SK-N-SH (cell line): ENCODE data around the gene PIGZ.

ENCODE experiments used
- CHD2 ChIP-seq: fragments of 150-350 bp; IDR thresholded peaks from 2 replicates; pipeline ENCODE4 v1.6.1; 2018; ENCODE audit warnings: low read length; ENCODE audit not compliant: partially characterized antibody
- ELF1 ChIP-seq: IDR thresholded peaks from 2 replicates; pipeline ENCODE4 v1.4.0; 2012
- EP300 ChIP-seq, 2 experiments: IDR thresholded peaks; 2 replicates each; pipeline versions ENCODE4 v1.4.0 to v1.6.1; 2012; ENCODE audit warnings: borderline replicate concordance in 1 of 2, low read depth in 1 of 2, low read length in 1 of 2
- EZH2phosphoT487 ChIP-seq: fragments of 200-600 bp; sonication (generic); IDR thresholded peaks from 2 replicates; pipeline ENCODE4 v1.6.1; 2017; ENCODE audit warnings: low read depth, mixed run types, mild to moderate bottlenecking, antibody characterized with exemption, moderate library complexity, borderline replicate concordance
- MAX ChIP-seq: IDR thresholded peaks from 2 replicates; pipeline ENCODE4 v1.4.0; 2012; ENCODE audit warnings: low read depth
- POLR2AphosphoS5 ChIP-seq: IDR thresholded peaks from 2 replicates; pipeline ENCODE4 v1.6.1; 2012; ENCODE audit warnings: low read depth, low read length
- RAD21 ChIP-seq: IDR thresholded peaks from 2 replicates; pipeline ENCODE4 v1.6.1; 2012; ENCODE audit warnings: mild to moderate bottlenecking, low read length
- RFX5 ChIP-seq: IDR thresholded peaks from 2 replicates; pipeline ENCODE4 v1.6.1; 2012; ENCODE audit warnings: mild to moderate bottlenecking, improper control_type of control experiment, low read length
- SMC3 ChIP-seq: IDR thresholded peaks from 2 replicates; pipeline ENCODE4 v1.6.1; 2012; ENCODE audit warnings: low read depth, low read length, improper control_type of control experiment
- TF ChIP-seq, protein P1 (sequence below): fragments of 200-600 bp; sonication (generic); IDR thresholded peaks from 2 replicates; pipeline ENCODE4 v1.6.1; 2017; ENCODE audit warnings: antibody characterized with exemption, mild to moderate bottlenecking, moderate library complexity

- TF ChIP-seq, protein P1, sequence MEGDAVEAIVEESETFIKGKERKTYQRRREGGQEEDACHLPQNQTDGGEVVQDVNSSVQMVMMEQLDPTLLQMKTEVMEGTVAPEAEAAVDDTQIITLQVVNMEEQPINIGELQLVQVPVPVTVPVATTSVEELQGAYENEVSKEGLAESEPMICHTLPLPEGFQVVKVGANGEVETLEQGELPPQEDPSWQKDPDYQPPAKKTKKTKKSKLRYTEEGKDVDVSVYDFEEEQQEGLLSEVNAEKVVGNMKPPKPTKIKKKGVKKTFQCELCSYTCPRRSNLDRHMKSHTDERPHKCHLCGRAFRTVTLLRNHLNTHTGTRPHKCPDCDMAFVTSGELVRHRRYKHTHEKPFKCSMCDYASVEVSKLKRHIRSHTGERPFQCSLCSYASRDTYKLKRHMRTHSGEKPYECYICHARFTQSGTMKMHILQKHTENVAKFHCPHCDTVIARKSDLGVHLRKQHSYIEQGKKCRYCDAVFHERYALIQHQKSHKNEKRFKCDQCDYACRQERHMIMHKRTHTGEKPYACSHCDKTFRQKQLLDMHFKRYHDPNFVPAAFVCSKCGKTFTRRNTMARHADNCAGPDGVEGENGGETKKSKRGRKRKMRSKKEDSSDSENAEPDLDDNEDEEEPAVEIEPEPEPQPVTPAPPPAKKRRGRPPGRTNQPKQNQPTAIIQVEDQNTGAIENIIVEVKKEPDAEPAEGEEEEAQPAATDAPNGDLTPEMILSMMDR, result no peak
- TF ChIP-seq ELF1 (no peak), CHD2 (no peak), RFX5 (no peak), POLR2AphosphoS5 (no peak), EP300 (IDR thresholded peaks at IDR 0.05; ENCODE audit: borderline replicate concordance in 1 of 2, low read depth in 1 of 2, low read length in 1 of 2) (no peak), RAD21 (no peak), MAX (no peak), EZH2phosphoT487 (no peak), SMC3 (no peak)
Measured at GRCh38 chr3:196965112-196965803, 3.4 kb downstream of the PIGZ start.
